AG09309 (cell line): Measurements from ENCODE around the gene HMGXB3.
A peak's percentile ranks its signal among the peaks of the same experiment; 100 is the strongest.

Experiments used
- DNase-seq: peaks from one replicate; pipeline ENCODE4 v3.0.0-alpha.2; 2010; ENCODE audit warnings: low read depth
- H3K4me3 ChIP-seq: 2 replicates; pipeline ENCODE4 v1.5.1; 2011; ENCODE audit warnings: mild to moderate bottlenecking, low read depth, low read length, moderate library complexity; ENCODE audit not compliant: control insufficient read depth
- TF ChIP-seq, protein P1 (sequence below): IDR thresholded peaks from 2 replicates; pipeline ENCODE4 v1.5.1; 2011; ENCODE audit warnings: mild to moderate bottlenecking, low read depth, low read length, inconsistent platforms; ENCODE audit not compliant: insufficient read depth, control insufficient read depth; ENCODE audit errors: missing control alignments

The HMGXB3 gene

DNA sequence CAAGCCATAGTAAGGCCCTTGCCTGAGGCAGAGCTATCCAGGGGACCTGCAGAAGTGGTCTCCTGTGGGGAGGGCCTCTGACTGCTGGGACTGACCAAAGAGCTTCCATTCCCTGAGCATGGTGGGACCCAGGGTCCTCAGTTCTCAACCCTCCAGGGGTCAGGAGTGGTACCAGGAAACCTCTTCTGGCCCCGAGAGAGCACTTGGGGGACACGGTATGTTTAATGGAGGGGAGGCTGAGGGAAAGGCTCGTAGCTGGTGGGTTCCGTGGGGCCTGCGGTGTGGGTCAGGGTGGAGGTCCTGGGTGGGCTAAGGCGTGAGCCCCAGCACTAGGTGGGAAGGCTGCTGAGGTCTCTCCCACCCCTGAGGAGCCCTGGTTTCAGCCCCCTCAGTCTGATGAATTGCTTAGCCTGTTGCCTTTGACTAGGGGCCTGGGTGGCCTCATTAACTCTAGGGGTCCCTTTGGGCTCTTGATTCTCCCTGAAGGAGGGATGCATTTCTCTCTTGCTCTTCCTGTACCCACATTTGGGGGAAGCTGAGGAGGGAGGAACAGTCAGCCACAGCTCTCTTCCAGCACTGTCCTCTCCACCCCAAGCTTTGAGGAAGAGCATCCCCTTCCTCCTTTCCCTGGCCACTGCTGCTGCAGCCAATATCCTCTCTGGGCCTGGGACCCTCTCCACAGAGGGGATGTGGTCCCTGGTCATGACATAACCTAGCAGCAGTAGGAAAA lies 51.9 kb downstream of the HMGXB3 start:
- TF ChIP-seq, protein P1, sequence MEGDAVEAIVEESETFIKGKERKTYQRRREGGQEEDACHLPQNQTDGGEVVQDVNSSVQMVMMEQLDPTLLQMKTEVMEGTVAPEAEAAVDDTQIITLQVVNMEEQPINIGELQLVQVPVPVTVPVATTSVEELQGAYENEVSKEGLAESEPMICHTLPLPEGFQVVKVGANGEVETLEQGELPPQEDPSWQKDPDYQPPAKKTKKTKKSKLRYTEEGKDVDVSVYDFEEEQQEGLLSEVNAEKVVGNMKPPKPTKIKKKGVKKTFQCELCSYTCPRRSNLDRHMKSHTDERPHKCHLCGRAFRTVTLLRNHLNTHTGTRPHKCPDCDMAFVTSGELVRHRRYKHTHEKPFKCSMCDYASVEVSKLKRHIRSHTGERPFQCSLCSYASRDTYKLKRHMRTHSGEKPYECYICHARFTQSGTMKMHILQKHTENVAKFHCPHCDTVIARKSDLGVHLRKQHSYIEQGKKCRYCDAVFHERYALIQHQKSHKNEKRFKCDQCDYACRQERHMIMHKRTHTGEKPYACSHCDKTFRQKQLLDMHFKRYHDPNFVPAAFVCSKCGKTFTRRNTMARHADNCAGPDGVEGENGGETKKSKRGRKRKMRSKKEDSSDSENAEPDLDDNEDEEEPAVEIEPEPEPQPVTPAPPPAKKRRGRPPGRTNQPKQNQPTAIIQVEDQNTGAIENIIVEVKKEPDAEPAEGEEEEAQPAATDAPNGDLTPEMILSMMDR, result no peak

DNA sequence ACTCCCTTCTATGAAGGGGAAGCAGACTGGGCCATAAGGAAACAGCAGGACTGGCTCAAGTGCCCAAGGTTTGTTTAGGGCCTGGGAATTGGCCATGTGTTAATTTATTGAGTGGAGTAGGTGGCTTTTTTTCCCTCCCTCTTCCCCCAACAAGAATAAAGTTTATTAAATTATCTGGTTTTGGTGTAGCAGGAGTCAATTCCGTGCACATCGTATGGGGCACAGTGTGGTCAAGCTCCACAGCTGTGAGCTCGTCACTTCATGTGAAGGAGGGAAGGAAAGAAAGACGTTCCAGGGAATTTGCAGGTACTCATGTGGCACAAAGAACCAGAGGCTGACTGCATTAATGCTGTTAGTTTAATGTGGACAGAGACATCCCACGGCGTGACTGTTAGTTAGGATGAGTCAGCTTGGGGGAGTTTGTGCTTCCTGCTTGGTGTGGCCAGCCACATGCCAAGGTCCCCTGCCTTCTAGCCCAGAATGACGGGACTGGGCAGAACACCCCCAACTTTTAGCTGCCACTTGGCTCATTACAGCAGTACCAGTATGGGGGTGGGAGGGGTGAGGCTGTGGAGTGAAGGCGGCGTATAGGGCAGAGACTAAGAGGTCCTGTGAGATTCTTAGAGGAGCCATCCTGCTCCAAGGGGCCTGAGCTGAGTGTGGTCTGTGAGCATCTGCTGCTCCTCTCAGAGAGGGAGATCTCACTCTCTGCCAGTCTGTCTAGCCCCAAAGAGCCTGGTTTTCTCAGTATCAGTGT lies 52.6 kb downstream of the HMGXB3 start:
- H3K4me3 ChIP-seq, result no peak overlapping the region
- TF ChIP-seq, protein P1, result no peak
- peak; percentile 52 for DNase-seq

More for the DNA sequence above, 51.9 kb downstream of the HMGXB3 start:
- H3K4me3 ChIP-seq, result no peak overlapping the region
- no peak for DNase-seq

DNA sequence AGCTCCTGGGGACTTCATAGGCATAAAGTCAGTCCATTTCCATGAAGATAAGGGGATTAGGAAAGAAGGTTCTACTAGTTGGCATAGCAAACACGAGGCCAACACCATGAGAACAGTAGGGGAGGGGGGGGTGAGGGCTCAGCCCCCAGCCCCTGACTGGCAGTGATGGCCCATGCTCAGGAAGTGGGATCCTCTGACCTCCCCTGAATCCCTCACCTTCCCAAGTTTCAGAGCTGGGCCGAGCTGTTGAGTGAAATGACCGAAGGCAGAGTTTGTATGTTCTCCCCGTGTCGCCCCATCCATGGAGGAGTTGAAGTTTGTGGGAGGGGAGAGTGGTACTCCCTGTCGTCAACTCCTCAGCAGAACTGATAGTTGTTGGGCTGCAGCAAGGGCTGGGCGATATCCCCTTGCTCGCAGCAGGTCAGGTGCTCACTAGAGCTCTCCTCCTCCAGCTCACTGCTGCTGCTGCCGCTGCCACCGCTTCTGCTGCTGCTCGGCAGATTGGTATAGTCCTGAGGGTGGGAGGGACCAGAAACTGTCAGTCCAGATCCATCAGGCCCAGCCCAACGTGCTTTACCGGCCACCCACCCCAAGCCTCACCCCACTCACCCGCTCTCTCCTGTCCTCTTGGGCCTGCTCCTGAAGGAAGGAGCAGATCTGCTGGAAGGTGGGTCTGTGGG lies 53.3 kb downstream of the HMGXB3 start:
- no peak overlapping the region for H3K4me3 ChIP-seq
- no peak for DNase-seq
- TF ChIP-seq, protein P1, result no peak

DNA sequence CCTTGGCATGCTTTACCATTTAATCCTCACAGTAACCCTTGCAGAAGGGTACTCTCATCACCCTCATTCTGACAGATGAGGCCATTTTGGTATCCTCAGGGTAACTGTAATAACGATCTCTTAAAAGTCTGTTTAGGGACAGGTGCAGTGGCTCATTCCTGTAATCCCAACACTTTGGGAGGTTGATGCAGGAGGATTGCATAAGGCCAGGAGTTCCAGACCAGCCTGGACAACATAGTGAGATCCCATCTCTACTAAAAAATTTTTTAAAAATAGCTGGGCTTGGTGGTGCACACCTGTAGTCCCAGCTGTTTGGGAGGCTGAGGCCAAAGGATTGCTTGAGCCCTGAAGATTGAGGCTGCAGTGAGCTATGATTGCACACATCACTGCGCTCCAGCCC lies 54.0 kb downstream of the HMGXB3 start:
- TF ChIP-seq, protein P1, result no peak
- no peak overlapping the region for H3K4me3 ChIP-seq
- no peak for DNase-seq

DNA sequence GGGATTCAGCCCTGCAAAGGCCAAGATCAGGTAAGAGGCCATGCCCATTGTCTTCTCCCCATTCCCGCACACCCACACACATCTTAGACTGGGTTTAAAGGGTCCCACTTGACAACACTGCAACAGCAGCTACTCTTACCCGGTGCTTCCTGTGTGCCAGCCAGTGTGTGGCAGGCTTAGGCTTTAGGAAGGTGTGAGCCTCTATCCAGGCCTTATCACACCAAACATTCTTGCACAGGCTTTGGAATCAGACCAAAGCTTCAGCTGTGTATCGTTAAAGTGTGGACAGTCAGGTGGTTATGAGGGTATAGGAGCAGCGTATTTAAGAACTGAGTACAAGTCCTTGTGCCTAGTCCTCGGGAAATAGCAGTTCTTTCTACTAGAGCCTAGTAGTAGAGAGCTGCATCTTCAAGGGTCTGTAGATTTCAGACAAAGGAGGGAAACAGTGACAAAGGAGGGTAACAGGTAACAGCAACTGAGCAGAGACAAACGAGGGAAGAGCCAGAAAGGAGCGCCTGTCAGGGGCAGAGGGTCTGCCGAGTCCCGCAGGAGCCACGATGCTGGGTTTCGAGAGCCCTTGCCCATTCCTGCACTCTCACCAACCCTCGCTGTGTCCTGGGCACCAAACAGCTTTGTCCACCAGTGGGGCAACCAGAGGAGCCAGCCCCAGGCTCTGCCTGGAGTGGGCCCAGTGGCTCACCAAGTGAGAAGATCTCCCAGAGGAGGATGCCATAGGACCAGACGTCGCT lies 55.0 kb downstream of the HMGXB3 start:
- TF ChIP-seq, protein P1, result no peak
- no peak overlapping the region for H3K4me3 ChIP-seq
- DNase-seq, result no peak

DNA sequence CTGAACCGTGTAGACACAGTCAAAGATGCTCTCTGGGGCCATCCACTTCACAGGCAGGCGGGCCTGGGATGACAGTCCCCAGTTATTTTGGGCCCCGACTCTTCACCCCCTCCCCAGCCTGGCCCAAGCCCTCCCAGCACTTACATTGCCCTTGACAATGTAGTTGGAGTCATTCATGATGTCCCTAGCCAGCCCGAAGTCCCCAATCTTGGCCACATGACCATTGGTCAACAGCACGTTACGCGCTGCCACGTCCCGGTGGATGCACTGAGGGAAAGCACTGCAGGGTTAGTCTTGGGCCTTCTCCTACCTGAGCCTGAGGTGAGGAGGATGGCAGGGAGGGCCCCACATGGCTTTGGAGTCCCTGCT lies 55.5 kb downstream of the HMGXB3 start:
- TF ChIP-seq, protein P1, result no peak
- no peak overlapping the region for H3K4me3 ChIP-seq
- no peak for DNase-seq
